GM10266 (cell line): ENCODE data around the gene NKAPL.

Experiments
- DNase-seq: peaks from one replicate; pipeline ENCODE4 v3.0.0; 2012; ENCODE audit errors: extremely low spot score
- CTCF ChIP-seq: IDR thresholded peaks from 2 replicates; pipeline ENCODE4 v1.5.1; 2012; ENCODE audit warnings: mild to moderate bottlenecking, low read depth; ENCODE audit not compliant: control insufficient read depth, insufficient read depth; ENCODE audit errors: missing control alignments

The NKAPL gene

GRCh38 chr6:28264834-28265401 is 5.8 kb downstream of the NKAPL start:
- DNase-seq: no peak
- TF ChIP-seq CTCF: no peak

GRCh38 chr6:28266563-28266961 is 7.5 kb downstream of the NKAPL start:
- no peak for DNase-seq
- TF ChIP-seq CTCF: no peak

GRCh38 chr6:28266962-28267694 is 8.0 kb downstream of the NKAPL start, which contains the start of gene ZSCAN26:
ZSCAN26 (plus strand) TSS chr6:28267143; CDS start chr6:28271920, 4,777 bp downstream.
- TF ChIP-seq CTCF: no peak
- DNase-seq: peak; percentile 78

GRCh38 chr6:28267695-28268059 is 8.6 kb downstream of the NKAPL start:
- no peak for TF ChIP-seq CTCF
- DNase-seq: no peak

GRCh38 chr6:28269492-28269891 is 10.4 kb downstream of the NKAPL start:
- no peak for TF ChIP-seq CTCF
- no peak for DNase-seq

GRCh38 chr6:28274888-28275287 is 15.8 kb downstream of the NKAPL start:
- DNase-seq: no peak
- no peak for TF ChIP-seq CTCF

- TF ChIP-seq CTCF: no peak
- no peak for DNase-seq
Observed at GRCh38 chr6:28277746-28278145, 18.6 kb downstream of the NKAPL start.
